SU-DHL-6 (cell line): Measurements from ENCODE around the gene PCDHGA3.

Experiments
- H2AFZ ChIP-seq: fragments of 200-600 bp; sonication (generic); 2 replicates; pipeline ENCODE4 v1.6.1; 2014; ENCODE audit warnings: low read depth, mild to moderate bottlenecking, moderate library complexity, mixed read lengths, antibody characterized with exemption, low read length; ENCODE audit not compliant: severe bottlenecking
- H3F3A ChIP-seq: fragments of 200-600 bp; shearing (Covaris generic); 2 replicates; pipeline ENCODE4 v1.6.0; 2016; ENCODE audit warnings: antibody characterized with exemption, mild to moderate bottlenecking; ENCODE audit not compliant: insufficient read depth
- H3K27ac ChIP-seq: fragments of 200-600 bp; sonication (generic); 2 replicates; pipeline ENCODE4 v1.5.1; 2016; ENCODE audit warnings: low read depth, mild to moderate bottlenecking, low read length, moderate library complexity, mixed read lengths
- H3K27me3 ChIP-seq: fragments of 200-600 bp; sonication (generic), shearing (Covaris generic); 2 replicates; pipeline ENCODE4 v1.6.0; 2014; ENCODE audit warnings: mild to moderate bottlenecking, low read length
- H3K36me3 ChIP-seq: fragments of 200-600 bp; sonication (generic); 2 replicates; pipeline ENCODE4 v1.6.1; 2014; ENCODE audit warnings: mild to moderate bottlenecking, low read length, mixed read lengths
- H3K4me2 ChIP-seq: fragments of 300-600, 200-600 bp; shearing (Covaris generic), sonication (generic); 2 replicates; pipeline ENCODE4 v1.6.0; 2014; ENCODE audit warnings: low read length, low read depth, mild to moderate bottlenecking; ENCODE audit not compliant: poor library complexity, severe bottlenecking
- H3K4me3 ChIP-seq: fragments of 200-600 bp; sonication (generic); 2 replicates; pipeline ENCODE4 v1.5.1; 2014; ENCODE audit warnings: antibody characterized with exemption, low read length, mild to moderate bottlenecking, mixed read lengths; ENCODE audit not compliant: insufficient read depth, poor library complexity, severe bottlenecking
- H3K79me2 ChIP-seq: fragments of 200-600 bp; sonication (generic); 2 replicates; pipeline ENCODE4 v1.6.1; 2014; ENCODE audit warnings: mild to moderate bottlenecking, low read length, moderate library complexity; ENCODE audit not compliant: insufficient read depth
- H3K9ac ChIP-seq: fragments of 200-600 bp; sonication (generic); 2 replicates; pipeline ENCODE4 v1.7.0; 2014; ENCODE audit warnings: mild to moderate bottlenecking, low read length
- H3K9me2 ChIP-seq: fragments of 200-600 bp; sonication (generic); replicated peaks from 2 replicates; pipeline ENCODE4 v1.6.1; 2014; ENCODE audit warnings: low read length; ENCODE audit not compliant: insufficient read depth
- H3K9me3 ChIP-seq: fragments of 200-600 bp; sonication (generic); 2 replicates; pipeline ENCODE4 v1.6.1; 2014; ENCODE audit warnings: low read length, mixed read lengths; ENCODE audit not compliant: insufficient read depth
- H4K20me1 ChIP-seq: fragments of 200-600 bp; sonication (generic); 2 replicates; pipeline ENCODE4 v1.6.1; 2014; ENCODE audit warnings: low read depth, mild to moderate bottlenecking, antibody characterized with exemption, low read length, moderate library complexity, mixed read lengths
- EZH2phosphoT487 ChIP-seq: fragments of 200-600 bp; sonication (generic), shearing (Covaris generic); conservative IDR thresholded peaks from 2 replicates; pipeline ENCODE4 v1.6.1; 2018; ENCODE audit warnings: mild to moderate bottlenecking, antibody characterized with exemption, low read length, moderate library complexity, mixed read lengths
- TF ChIP-seq, protein P1 (sequence below): fragments of 200-600 bp; sonication (generic); IDR thresholded peaks from one replicate; pipeline ENCODE4 v1.5.1; 2017; ENCODE audit warnings: antibody characterized with exemption, mild to moderate bottlenecking, low read length, moderate library complexity; ENCODE audit not compliant: insufficient read depth, poor library complexity, severe bottlenecking

The PCDHGA3 gene

DNA sequence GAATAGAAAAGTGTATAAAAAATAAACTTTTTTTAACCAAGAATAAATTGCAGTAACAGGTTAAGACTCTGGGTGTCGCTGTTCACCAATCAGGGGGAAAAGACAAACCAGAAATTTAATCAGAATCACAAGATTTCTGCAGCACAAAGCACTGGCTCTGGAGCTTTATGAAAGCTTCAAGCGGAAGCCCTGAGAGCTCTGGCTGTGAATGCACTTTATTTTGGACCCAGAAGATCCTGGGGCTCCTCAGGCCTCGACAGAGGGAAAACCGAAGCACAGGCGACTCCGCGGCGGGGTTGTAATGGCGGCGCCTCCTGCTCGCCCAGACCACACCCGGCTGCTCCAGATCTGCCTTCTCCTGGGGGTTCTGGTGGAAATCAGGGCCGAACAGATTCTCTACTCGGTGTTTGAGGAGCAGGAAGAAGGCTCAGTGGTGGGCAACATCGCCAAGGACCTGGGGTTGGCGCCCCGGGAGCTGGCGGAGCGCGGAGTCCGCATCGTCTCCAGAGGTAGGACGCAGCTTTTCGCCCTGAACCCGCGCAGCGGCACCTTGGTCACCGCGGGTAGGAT lies 11.4 kb downstream of the PCDHGA3 start, which contains the start of gene PCDHGA4:
PCDHGA4 (plus strand) TSS at position 122 of the 570 bp plus-strand sequence; CDS start at position 209, 87 bp downstream.
- H3F3A ChIP-seq = 0 out of 2 replicates have a peak, but pooled peaks cover 5% of the 10 kb centered on the region
- H3K27me3 ChIP-seq = no peaks in the 10 kb centered on the region
- no peak within 1 kb of the TSS for H3K4me3 ChIP-seq
- H4K20me1 ChIP-seq = no peaks in the 10 kb centered on the region
- H3K4me2 ChIP-seq = peak within 1 kb of the TSS; percentile 32
- no peak within 1 kb of the TSS for H3K27ac ChIP-seq
- no peaks in the 10 kb centered on the region for H3K9me2 ChIP-seq
- H3K9ac ChIP-seq = peak within 1 kb of the TSS; percentile 11; the same call in 1 of the 2 replicates
- H3K9me3 ChIP-seq = no peaks in the 10 kb centered on the region
- H3K79me2 ChIP-seq = no peaks in the 10 kb centered on the region
- H3K36me3 ChIP-seq = no peaks in the 10 kb centered on the region
- H2AFZ ChIP-seq = no peak within 1 kb of the TSS
- no peak for TF ChIP-seq EZH2phosphoT487
- TF ChIP-seq, protein P1, sequence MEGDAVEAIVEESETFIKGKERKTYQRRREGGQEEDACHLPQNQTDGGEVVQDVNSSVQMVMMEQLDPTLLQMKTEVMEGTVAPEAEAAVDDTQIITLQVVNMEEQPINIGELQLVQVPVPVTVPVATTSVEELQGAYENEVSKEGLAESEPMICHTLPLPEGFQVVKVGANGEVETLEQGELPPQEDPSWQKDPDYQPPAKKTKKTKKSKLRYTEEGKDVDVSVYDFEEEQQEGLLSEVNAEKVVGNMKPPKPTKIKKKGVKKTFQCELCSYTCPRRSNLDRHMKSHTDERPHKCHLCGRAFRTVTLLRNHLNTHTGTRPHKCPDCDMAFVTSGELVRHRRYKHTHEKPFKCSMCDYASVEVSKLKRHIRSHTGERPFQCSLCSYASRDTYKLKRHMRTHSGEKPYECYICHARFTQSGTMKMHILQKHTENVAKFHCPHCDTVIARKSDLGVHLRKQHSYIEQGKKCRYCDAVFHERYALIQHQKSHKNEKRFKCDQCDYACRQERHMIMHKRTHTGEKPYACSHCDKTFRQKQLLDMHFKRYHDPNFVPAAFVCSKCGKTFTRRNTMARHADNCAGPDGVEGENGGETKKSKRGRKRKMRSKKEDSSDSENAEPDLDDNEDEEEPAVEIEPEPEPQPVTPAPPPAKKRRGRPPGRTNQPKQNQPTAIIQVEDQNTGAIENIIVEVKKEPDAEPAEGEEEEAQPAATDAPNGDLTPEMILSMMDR = peak; percentile 56

DNA sequence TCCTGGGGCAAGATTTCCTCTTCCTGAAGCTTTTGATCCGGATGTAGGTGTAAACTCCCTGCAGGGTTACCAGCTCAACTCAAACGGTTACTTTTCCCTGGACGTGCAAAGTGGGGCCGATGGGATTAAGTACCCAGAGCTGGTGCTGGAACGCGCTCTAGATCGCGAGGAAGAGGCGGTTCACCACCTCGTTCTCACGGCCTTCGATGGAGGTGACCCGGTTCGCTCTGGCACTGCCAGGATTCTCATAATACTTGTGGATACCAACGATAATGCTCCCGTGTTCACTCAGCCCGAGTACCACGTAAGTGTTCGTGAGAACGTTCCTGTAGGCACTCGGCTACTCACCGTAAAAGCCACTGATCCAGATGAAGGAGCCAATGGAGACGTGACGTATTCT lies 12.0 kb downstream of the PCDHGA3 start:
- H4K20me1 ChIP-seq = no peaks in the 10 kb centered on the region
- H3K79me2 ChIP-seq = no peaks in the 10 kb centered on the region
- peaks cover 2% of the 10 kb centered on the region; the same call in 1 of the 2 replicates for H3K9me3 ChIP-seq
- H3K4me3 ChIP-seq = no peak overlapping the region
- no peak overlapping the region for H3K27ac ChIP-seq
- TF ChIP-seq EZH2phosphoT487 = no peak
- TF ChIP-seq, protein P1 = no peak
- H2AFZ ChIP-seq = no peak overlapping the region
- no peaks in the 10 kb centered on the region for H3K27me3 ChIP-seq
- H3K9me2 ChIP-seq = no peaks in the 10 kb centered on the region
- H3K9ac ChIP-seq = no peak overlapping the region
- H3K4me2 ChIP-seq = no peak overlapping the region
- H3F3A ChIP-seq = 0 out of 2 replicates have a peak, but pooled peaks cover 5% of the 10 kb centered on the region
- no peaks in the 10 kb centered on the region; the same call in 1 of the 2 replicates for H3K36me3 ChIP-seq

DNA sequence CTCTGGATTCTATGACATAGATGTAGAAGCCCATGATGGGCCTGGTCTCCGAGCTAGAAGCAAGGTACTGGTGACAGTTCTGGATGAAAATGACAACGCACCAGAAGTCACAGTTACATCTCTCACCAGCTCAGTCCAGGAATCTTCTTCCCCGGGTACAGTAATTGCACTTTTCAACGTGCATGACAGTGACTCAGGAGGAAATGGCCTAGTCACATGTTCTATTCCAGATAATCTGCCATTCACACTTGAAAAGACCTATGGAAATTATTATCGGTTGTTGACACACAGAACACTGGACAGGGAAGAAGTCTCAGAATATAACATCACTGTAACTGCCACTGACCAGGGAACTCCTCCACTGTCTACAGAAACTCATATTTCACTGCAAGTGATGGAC lies 12.5 kb downstream of the PCDHGA3 start:
- no peak overlapping the region for H3K4me2 ChIP-seq
- TF ChIP-seq, protein P1 = no peak
- H3K9me3 ChIP-seq = peaks cover 7% of the 10 kb centered on the region; the same call in 1 of the 2 replicates

More for the DNA sequence above, 12.5 kb downstream of the PCDHGA3 start:
- Histone ChIP-seq H3K27ac (no peak overlapping the region), H3K79me2 (no peaks in the 10 kb centered on the region), H3K9me2 (no peaks in the 10 kb centered on the region), H3F3A (0 out of 2 replicates have a peak, but pooled peaks cover 5% of the 10 kb centered on the region), H3K27me3 (no peaks in the 10 kb centered on the region), H3K9ac (no peak overlapping the region), H2AFZ (no peak overlapping the region), H3K4me3 (no peak overlapping the region), H3K36me3 (no peaks in the 10 kb centered on the region; the same call in 1 of the 2 replicates), H4K20me1 (no peaks in the 10 kb centered on the region)
